Aorta (tissue), 5 donors: ENCODE measurements around the gene RMI2. TPM values are rescaled to one million over a fixed set of nuclear protein-coding genes. Genes with fewer than 3 reads are reported as not detected.
"Not testable (repeated sequence)": the region's sequence is repeated elsewhere in the genome, so short reads cannot be mapped to it uniquely, and the experiment has no call there.

ENCODE experiments used
- ATAC-seq: fragments of 200-7000 bp; cut with Tn5 transposase; one replicate; pipeline ENCODE4 v1.9.1; 2022; ENCODE audit warnings: moderate library complexity; ENCODE audit not compliant: low FRiP score
- DNase-seq, 2 donors: peaks; one replicate each; pipeline ENCODE4 v3.0.0-alpha.2; 2020
- H3K27ac ChIP-seq, 2 donors: one replicate each; pipeline ENCODE4 v1.5.1; 2013; ENCODE audit warnings: low read length in 2 of 2, mild to moderate bottlenecking in 2 of 2, moderate library complexity in 2 of 2, control low read depth in 1 of 2, inconsistent platforms in 1 of 2, low read depth in 1 of 2
- H3K27me3 ChIP-seq, 2 donors: one replicate each; pipeline ENCODE4 v1.6.1; 2013; ENCODE audit warnings: control low read depth in 1 of 2, low read length in 1 of 2, mild to moderate bottlenecking in 1 of 2, moderate library complexity in 1 of 2; ENCODE audit not compliant: insufficient read depth in 2 of 2, control insufficient read depth in 1 of 2
- H3K36me3 ChIP-seq, 2 donors: one replicate each; pipeline ENCODE4 v1.6.1; 2013; ENCODE audit warnings: control low read depth in 1 of 2, low read length in 1 of 2, mild to moderate bottlenecking in 1 of 2; ENCODE audit not compliant: insufficient read depth in 2 of 2, control insufficient read depth in 1 of 2
- H3K4me1 ChIP-seq, 2 donors: one replicate each; pipeline ENCODE4 v1.6.1; 2013; ENCODE audit warnings: low read length in 2 of 2, control low read depth in 1 of 2, mild to moderate bottlenecking in 1 of 2, moderate library complexity in 1 of 2; ENCODE audit not compliant: insufficient read depth in 2 of 2, control insufficient read depth in 1 of 2
- H3K4me3 ChIP-seq, 2 donors: one replicate each; pipeline ENCODE4 v1.5.1; 2013; ENCODE audit warnings: low read length in 2 of 2, control low read depth in 1 of 2, mild to moderate bottlenecking in 1 of 2
- H3K9me3 ChIP-seq: one replicate; pipeline ENCODE4 v1.6.1; 2013; ENCODE audit warnings: mild to moderate bottlenecking, low read length; ENCODE audit not compliant: control insufficient read depth
- WGBS, 2 donors: extraction: QIAGEN DNeasy Blood & Tissue Kit; methylation state at CpG; one replicate each; pipeline ENCODE4 v1.1.7; 2013; 5-methylcytosine and 5-hydroxymethylcytosine counted together
- intact Hi-C, 2 donors: fragments of 100-400 bp; cut with DNase I; formaldehyde crosslinking; loops; one replicate each; pipeline versions ENCODE4 v1.14.2 to v1.15.0; 2022
- long read RNA-seq, 2 donors: library from polyadenylated mRNA; unstranded; transcript quantifications; one replicate each; pipeline ENCODE4 v2.0.0, GENCODE V29; 2020 to 2021
- polyA plus RNA-seq, 2 donors: library from polyadenylated mRNA; stranded (reverse); fragments of 200-250 nt; gene quantifications; one replicate each; pipeline ENCODE4 v1.2.3, GENCODE V29; 2013
- total RNA-seq, 2 donors: library from RNA; stranded (reverse); fragmentation: NEBNext Ultra II Directional; extraction: Animal tissue kit (Norgen Biotek cat#: 25700); gene quantifications; one replicate each; pipeline ENCODE4 v1.2.1, GENCODE V29; 2021
- donor health status: healthy with polysubstance abuse.
- donor health status: Bipolar disorder and iron deficiency.
- donor health status: DM: no; HTN: no; CAD: no.
- donor health status: DM: no; HTN: no; CAD: no.
- donor health status: DM: yes; HTN: yes; CAD: no.

Gene RMI2
- total RNA-seq (1 to 10 TPM in 1 of 2 donors, under 1 TPM in 1; 0.81 to 1.7 TPM), polyA plus RNA-seq (under 1 TPM in 1 of 2 donors, not detected in 1; 0.61 TPM)
- long read RNA-seq, donor 1, partial matches to known transcripts, result 0 of 2 reads
- long read RNA-seq, donor 1, other reads (novel, unspliced or antisense), result 2 of 2 reads
- long read RNA-seq, donor 2, partial matches to known transcripts, result 0 of 2 reads
- long read RNA-seq, donor 2, other reads (novel, unspliced or antisense), result 1 of 2 reads

DNA sequence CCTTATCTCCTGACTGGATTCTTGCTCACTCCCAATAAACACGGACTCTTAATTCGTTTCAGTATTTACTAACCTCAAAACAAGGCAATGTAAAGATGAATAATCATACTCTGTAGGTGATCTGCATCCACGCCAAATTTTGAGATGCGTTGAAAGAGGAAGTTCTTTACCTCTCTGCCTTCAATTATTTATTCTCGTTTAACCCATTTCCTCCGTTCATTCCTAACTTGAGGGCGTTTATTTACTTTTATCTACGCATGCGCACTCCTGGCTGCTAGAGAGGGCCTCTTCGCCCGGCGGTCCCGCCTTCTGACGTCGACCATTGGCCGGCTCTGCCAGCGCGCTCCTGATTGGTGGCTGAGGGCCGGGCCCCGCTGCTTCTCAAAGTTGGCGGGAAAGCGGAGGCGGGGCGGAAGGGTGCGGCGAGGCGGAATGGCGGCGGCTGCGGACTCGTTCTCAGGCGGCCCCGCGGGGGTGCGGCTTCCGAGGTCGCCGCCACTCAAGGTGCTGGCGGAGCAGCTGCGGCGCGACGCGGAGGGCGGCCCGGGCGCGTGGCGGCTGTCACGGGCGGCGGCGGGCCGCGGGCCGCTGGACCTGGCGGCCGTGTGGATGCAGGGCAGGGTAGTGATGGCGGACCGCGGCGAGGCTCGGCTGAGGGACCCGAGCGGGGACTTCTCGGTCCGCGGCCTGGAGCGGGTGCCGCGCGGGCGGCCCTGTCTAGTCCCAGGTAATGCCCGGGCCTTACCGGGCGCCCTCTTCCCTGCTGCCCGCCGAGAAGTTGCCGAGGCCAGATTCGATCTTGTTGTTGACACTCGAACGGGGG, at the start of gene RMI2:
Gene RMI2 (plus strand): TSS at position 420 of the 823 bp plus-strand sequence. CDS start 13 bp downstream, at position 433.
- 1% methylated on average over 65 to 82 of the region's 82 CpGs for WGBS, 2 donors
- no peaks in the 10 kb centered on the region for H3K36me3 ChIP-seq
- no peak within 1 kb of the TSS for H3K27ac ChIP-seq
- intact Hi-C loops, result no loop called here
- no peaks in the 10 kb centered on the region for H3K9me3 ChIP-seq
- H3K4me1 ChIP-seq, result no peaks in the 10 kb centered on the region
- peak within 1 kb of the TSS; percentile 18 to 24 for H3K4me3 ChIP-seq
- ATAC-seq (peak; percentile 95), DNase-seq (peak; percentile 97 to 99)
- no peaks in the 10 kb centered on the region for H3K27me3 ChIP-seq

DNA sequence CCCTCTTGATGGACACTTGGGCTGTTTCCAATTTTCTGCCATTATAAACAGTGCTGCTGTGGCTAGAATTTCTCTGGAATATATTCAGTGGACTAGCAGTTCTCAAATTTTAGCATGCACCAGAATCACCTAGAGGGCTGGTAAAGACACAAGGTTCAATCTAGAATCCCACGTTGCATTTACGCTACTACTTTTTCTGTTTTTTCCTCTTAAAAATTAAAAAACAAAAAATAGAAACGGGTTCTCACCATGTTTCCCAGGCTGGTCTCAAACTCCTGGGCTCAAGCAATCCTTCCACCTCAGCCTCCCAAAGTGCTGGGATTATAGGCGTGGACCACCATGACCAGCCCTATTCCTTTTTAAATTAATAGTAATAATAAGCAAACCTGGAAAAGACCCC, 49.6 kb upstream of the RMI2 start:
- H3K27ac ChIP-seq, result no peak overlapping the region
- ATAC-seq (no peak), DNase-seq (no peak)
- no peaks in the 10 kb centered on the region for H3K36me3 ChIP-seq
- no peaks in the 10 kb centered on the region for H3K4me1 ChIP-seq
- H3K4me3 ChIP-seq, result no peak overlapping the region
- H3K27me3 ChIP-seq, result no peaks in the 10 kb centered on the region
- 89 to 92% methylated on average over 4 of the region's 4 CpGs for WGBS, 2 donors
- intact Hi-C loops, result no loop called here
- no peaks in the 10 kb centered on the region for H3K9me3 ChIP-seq

DNA sequence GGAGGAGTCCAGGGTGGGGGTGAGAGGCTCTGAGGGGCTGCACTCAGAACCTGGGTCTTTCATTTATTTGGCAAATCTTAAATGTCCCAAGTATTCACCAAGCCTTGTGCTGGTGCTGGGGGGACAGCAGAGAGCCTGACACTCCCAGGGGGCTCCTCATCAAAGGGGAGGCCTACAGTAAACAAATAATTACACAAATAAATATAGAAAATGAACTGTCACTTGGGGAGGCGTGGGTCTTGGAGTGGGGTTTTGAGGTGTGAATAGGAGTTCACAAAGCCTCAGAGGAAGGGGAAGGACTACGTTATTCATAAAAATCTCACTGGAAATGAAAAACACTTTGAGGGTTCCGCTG, 48.9 kb upstream of the RMI2 start:
- DNase-seq (no peak), ATAC-seq (no peak)
- H3K4me3 ChIP-seq, result no peak overlapping the region
- no peaks in the 10 kb centered on the region for H3K36me3 ChIP-seq
- no peaks in the 10 kb centered on the region for H3K9me3 ChIP-seq
- intact Hi-C loops, result no loop called here
- WGBS, 2 donors, result 61 to 69% methylated on average over 3 of the region's 3 CpGs
- no peaks in the 10 kb centered on the region for H3K4me1 ChIP-seq
- no peaks in the 10 kb centered on the region for H3K27me3 ChIP-seq
- H3K27ac ChIP-seq, result no peak overlapping the region

DNA sequence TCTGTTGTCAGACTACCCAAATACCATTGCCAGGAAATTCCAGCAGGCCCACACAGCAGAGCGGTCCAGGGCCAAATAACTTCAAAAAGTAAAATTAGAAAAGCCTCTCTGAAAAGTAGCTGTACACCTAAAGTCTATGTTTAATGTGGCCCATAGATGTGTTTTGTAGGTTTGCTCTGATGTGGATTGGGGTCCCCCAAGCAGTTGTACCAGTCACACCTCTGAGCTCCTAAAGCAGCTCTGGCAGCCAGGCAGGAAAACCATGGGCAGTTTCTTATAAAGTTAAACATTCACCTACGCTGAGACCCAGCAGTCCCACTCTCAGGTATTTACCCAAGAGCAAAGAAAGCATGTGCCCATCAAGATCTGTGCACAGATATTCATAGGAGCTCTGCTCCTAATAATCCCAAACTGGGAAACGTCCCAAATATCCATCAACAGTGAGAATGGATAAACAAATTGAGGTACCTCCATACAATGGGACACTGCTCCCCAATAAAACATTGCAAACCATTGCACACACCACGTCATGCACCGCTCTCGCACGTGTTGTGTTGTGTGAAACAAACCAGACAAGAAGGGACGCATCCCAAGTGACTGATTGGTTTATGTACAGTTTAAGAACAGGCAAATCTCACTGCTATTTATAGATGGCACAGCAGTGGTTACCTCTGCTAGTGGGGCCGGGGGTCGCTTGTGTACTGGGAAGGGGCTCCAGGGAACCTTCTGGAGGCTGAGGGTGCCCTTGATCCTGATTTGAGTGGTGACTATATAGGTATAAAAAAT, 48.4 kb upstream of the RMI2 start:
- no peaks in the 10 kb centered on the region for H3K4me1 ChIP-seq
- H3K36me3 ChIP-seq, result no peaks in the 10 kb centered on the region
- no peak overlapping the region for H3K4me3 ChIP-seq
- no peaks in the 10 kb centered on the region for H3K27me3 ChIP-seq
- H3K27ac ChIP-seq, result no peak overlapping the region
- DNase-seq (no peak), ATAC-seq (no peak)
- intact Hi-C loops, result no loop called here
- 33 to 43% methylated on average over 10 of the region's 10 CpGs for WGBS, 2 donors
- no peaks in the 10 kb centered on the region for H3K9me3 ChIP-seq

DNA sequence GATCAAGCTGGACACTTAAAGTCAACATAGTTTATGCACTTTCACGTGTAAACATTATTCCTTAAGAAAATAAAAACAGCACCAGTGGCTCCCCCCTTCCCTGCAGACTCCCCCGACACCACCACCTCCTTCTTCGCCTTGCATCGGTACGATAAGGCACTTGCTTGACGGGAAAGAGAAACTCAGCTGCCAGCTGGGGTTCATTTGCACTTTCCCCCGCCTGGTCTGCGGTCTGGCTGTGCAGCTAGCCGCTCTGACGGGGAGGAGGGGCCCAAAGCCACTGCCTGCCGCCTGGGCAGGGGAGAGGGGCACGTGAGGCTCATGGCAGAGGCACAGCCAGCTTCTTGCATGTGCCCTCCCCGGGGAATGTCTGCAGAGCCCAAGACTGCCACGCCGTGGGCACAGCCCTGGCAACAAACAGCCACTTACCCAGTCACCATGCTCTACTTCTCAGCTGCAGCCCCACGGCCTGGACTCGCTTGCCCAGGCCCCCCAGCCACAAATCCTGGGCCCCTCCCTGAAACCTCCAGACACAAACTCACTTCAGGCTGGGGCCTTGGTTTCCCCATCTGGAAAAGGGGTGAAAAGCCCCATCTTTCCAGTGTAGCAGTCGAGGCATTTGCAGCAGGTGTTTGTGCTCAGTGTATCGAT, 47.6 kb upstream of the RMI2 start:
- Histone ChIP-seq H3K4me1 (no peaks in the 10 kb centered on the region), H3K36me3 (no peaks in the 10 kb centered on the region), H3K4me3 (no peak overlapping the region), H3K27ac (no peak overlapping the region), H3K27me3 (no peaks in the 10 kb centered on the region), H3K9me3 (no peaks in the 10 kb centered on the region)
- intact Hi-C loops, result no loop called here
- 7 to 8% methylated on average over 16 to 19 of the region's 19 CpGs for WGBS, 2 donors
- peak; percentile 89 for ATAC-seq
- DNase-seq, result peak; percentile 88 to 90

DNA sequence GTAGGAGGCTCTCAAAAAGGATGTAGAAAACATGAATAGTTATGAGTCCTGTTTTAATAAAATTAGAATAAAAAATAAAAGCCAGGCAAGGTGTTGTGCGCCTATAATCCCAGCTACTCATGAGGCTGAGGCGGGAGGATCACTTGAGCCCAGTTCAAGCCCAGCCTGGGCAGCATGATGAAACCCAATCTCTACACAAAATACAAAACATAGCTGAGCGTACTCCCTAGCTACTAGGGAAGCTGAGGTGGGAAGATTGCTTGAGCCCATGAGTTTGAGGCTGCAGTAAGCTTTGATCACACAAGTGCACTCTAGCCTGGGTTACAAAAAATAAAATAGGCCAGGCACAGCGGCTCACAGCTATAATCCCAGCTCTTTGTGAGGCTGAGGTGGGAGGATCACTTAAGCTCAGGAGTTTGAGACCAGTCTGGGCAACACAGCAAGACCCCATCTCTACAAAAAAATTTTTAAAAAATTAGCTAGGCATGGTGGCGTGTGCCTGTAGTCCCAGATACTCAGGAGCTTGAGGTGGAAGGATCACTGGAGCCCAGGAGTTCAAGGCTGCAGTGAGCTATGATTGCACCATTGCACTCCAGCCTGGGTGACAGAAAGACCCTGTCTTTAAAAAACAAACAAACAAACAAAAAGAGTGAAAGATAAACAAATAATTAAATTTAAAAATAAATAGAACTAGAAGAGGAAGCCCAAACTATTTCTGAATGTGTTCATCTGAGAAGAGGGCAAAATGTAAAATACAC, 46.9 kb upstream of the RMI2 start:
- WGBS, 2 donors, result 86 to 93% methylated on average over 5 of the region's 5 CpGs
- intact Hi-C loops, result no loop called here
- no peaks in the 10 kb centered on the region for H3K4me1 ChIP-seq
- H3K4me3 ChIP-seq, result no peak overlapping the region
- no peaks in the 10 kb centered on the region for H3K36me3 ChIP-seq
- H3K27me3 ChIP-seq, result no peaks in the 10 kb centered on the region
- H3K27ac ChIP-seq, result no peak overlapping the region
- no peak for ATAC-seq
- DNase-seq, result no peak
- no peaks in the 10 kb centered on the region for H3K9me3 ChIP-seq

DNA sequence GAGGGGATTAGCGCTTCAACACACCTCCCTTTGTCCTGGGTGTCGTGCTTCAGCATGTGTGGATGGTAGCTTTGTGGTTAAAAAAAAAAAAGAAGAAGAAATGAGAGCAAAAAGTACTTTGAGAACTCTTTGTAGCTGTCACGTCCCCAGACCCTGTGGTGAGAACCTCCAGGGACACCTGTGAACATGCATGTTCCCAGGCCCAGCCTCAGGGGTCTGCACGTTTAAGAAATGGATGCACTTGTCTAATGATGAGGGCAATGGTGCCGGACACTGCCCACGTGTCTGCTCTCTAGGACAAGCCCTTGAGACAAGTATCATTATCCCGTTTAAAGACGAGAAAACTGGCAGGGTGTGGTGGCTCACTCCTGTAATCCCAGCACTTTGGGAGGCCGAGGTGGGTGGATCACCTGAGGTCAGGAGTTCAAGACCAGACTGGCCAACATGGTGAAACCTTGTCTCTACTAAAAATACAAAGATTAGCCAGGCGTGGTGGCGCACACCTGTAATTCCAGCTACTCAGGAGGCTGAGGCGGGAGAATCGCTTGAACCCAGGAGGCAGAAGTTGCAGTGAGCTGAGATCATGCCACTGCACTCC, 46.2 kb upstream of the RMI2 start:
- H3K36me3 ChIP-seq, ATAC-seq, H3K27me3 ChIP-seq, DNase-seq, H3K27ac ChIP-seq, H3K4me3 ChIP-seq, H3K4me1 ChIP-seq, intact Hi-C loops, H3K9me3 ChIP-seq: not testable (repeated sequence)
- 92 to 94% methylated on average over 13 of the region's 13 CpGs for WGBS, 2 donors
